ENCODE measurements around the gene HDAC6. TPM values are rescaled to one million over a fixed set of nuclear protein-coding genes. Genes with fewer than 3 reads are reported as not detected.

Gene HDAC6
- total and polyA plus RNA-seq, 7 donors, result 21.8 to 47.1 (median 31.8) TPM

GRCh38 chrX:48791063-48791820 lies 10.6 kb upstream of the HDAC6 start:
- Histone ChIP-seq H3K27me3 (ENCODE audit: insufficient read depth in 3 of 3, low read length in 2 of 3) (peaks cover 0 to 34% (median 0%) of the 10 kb centered on the region in 3 donors), H3K9me3 (no peaks in the 10 kb centered on the region), H3K36me3 (ENCODE audit: insufficient read depth in 1 of 2, low read depth in 1 of 2) (no peaks in the 10 kb centered on the region), H3K4me1 (no peaks in the 10 kb centered on the region), H3K27ac (no peak overlapping the region), H3K4me3 (no peak overlapping the region)
- no peak for TF ChIP-seq CTCF (IDR thresholded peaks at IDR 0.05)
- 79 to 85% (median 79%) methylated on average over 7 to 11 of the region's 11 CpGs for WGBS, 3 donors
- ATAC-seq, result no peak
- DNase-seq, result no peak
- intact Hi-C loops (cut with DNase I), result no loop called here

- no peak for TF ChIP-seq CTCF (IDR thresholded peaks at IDR 0.05)
- no peak overlapping the region for H3K4me3 ChIP-seq
- 74 to 91% (median 88%) methylated on average over 6 to 7 of the region's 7 CpGs for WGBS, 3 donors
- H3K36me3 ChIP-seq (ENCODE audit: insufficient read depth in 1 of 2, low read depth in 1 of 2), result no peaks in the 10 kb centered on the region
- no peaks in the 10 kb centered on the region for H3K9me3 ChIP-seq
- no peak for DNase-seq
- intact Hi-C loops (cut with DNase I), result no loop called here
- ATAC-seq, result no peak
- H3K27ac ChIP-seq, result no peak overlapping the region
- H3K27me3 ChIP-seq (ENCODE audit: insufficient read depth in 3 of 3, low read length in 2 of 3), result peaks cover 0 to 32% (median 0%) of the 10 kb centered on the region in 3 donors
- no peaks in the 10 kb centered on the region for H3K4me1 ChIP-seq
Measured at GRCh38 chrX:48792219-48792618, 9.6 kb upstream of the HDAC6 start.

GRCh38 chrX:48793935-48794334 lies 7.9 kb upstream of the HDAC6 start:
- peaks cover 0 to 16% (median 0%) of the 10 kb centered on the region in 3 donors for H3K27me3 ChIP-seq (ENCODE audit: insufficient read depth in 3 of 3, low read length in 2 of 3)
- DNase-seq, result no peak
- no peak for ATAC-seq
- no peak for TF ChIP-seq CTCF (IDR thresholded peaks at IDR 0.05)
- no peaks in the 10 kb centered on the region for H3K36me3 ChIP-seq (ENCODE audit: insufficient read depth in 1 of 2, low read depth in 1 of 2)
- 80 to 81% (median 81%) methylated on average over 4 of the region's 4 CpGs for WGBS, 3 donors
- H3K9me3 ChIP-seq, result no peaks in the 10 kb centered on the region
- H3K4me1 ChIP-seq, result no peaks in the 10 kb centered on the region
- intact Hi-C loops (cut with DNase I), result no loop called here
- H3K4me3 ChIP-seq, result no peak overlapping the region
- H3K27ac ChIP-seq, result no peak overlapping the region

GRCh38 chrX:48794340-48794910 lies 7.4 kb upstream of the HDAC6 start:
- Histone ChIP-seq H3K9me3 (no peaks in the 10 kb centered on the region), H3K27me3 (ENCODE audit: insufficient read depth in 3 of 3, low read length in 2 of 3) (peaks cover 0 to 12% (median 0%) of the 10 kb centered on the region in 3 donors), H3K36me3 (ENCODE audit: insufficient read depth in 1 of 2, low read depth in 1 of 2) (no peaks in the 10 kb centered on the region), H3K27ac (no peak overlapping the region), H3K4me3 (no peak overlapping the region), H3K4me1 (no peaks in the 10 kb centered on the region)
- WGBS, 3 donors, result 62 to 77% (median 64%) methylated on average over 12 of the region's 12 CpGs
- intact Hi-C loops (cut with DNase I), result no loop called here
- DNase-seq (no peak), ATAC-seq (no peak)
- no peak for TF ChIP-seq CTCF (IDR thresholded peaks at IDR 0.05)
